ENCODE results near the gene CASP6. TPM values are rescaled to one million over a fixed set of nuclear protein-coding genes. Genes with fewer than 3 reads are reported as not detected.

Gene CASP6
- polyA plus RNA-seq, 4 donors, result 65.1 to 133 (median 98.9) TPM

DNA sequence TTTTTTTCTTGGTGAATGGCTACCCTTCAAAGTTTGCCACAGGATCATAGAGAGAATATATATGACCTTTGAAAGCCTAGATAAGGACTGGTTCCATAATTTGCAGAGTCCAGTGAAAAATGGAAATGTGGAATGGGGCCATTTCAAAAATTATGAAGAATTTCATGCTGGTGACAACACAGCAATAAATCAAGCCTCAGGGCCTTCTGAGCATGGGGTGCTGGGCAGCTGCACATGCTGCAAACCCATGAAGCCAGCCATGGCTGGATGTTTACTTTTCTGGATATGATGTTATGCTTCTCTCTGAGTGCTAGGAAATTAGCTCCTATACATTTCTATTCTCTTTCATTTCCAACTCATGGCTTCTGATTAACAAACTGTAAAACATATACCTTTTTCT, 42.6 kb upstream of the CASP6 start:
- no peaks in the 10 kb centered on the region for H3K9me3 ChIP-seq (ENCODE audit: control insufficient read depth in 2 of 2, insufficient read depth in 1 of 2, low read depth in 1 of 2, low read length in 1 of 2)
- no peak overlapping the region for H3K4me3 ChIP-seq (ENCODE audit: low read depth in 1 of 3, low read length in 3 of 3)
- no peak for DNase-seq
- FAIRE-seq, result no peak
- H3K36me3 ChIP-seq (ENCODE audit: control insufficient read depth in 3 of 3, insufficient read depth in 2 of 3, low read depth in 1 of 3, low read length in 3 of 3), result peaks cover 0 to 4% (median 2%) of the 10 kb centered on the region in 3 donors
- H3K27ac ChIP-seq (ENCODE audit: low read depth in 1 of 3, low read length in 2 of 3), result no peak overlapping the region
- H3K27me3 ChIP-seq (ENCODE audit: control insufficient read depth in 3 of 3, insufficient read depth in 3 of 3, low read length in 3 of 3), result no peaks in the 10 kb centered on the region
- H3K4me1 ChIP-seq (ENCODE audit: control insufficient read depth in 3 of 3, insufficient read depth in 2 of 3, low read depth in 1 of 3, low read length in 2 of 3), result no peaks in the 10 kb centered on the region

DNA sequence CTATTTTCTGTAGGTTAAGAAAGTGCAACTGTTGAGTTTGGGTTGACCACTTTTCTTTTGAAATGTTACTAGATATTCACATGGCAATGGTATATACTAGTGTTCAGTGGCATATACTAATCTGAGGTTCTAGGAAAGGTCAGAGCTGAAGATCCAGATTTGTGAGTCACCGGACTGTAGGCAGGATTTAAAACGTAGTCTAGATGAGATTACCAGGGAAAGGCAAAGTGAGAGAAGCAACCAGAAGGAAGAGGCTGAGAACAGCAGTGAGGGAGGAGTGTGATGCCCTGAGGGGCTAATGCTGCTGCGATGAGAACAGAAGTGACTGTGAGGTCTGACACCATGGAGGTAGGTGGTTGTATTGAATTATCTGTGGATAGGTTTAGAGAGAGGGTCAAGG, 36.3 kb upstream of the CASP6 start:
- WGBS, 3 donors, result 85 to 87% (median 87%) methylated on average over 3 of the region's 3 CpGs
- Histone ChIP-seq H3K9me3 (ENCODE audit: control insufficient read depth in 2 of 2, insufficient read depth in 1 of 2, low read depth in 1 of 2, low read length in 1 of 2) (no peaks in the 10 kb centered on the region), H3K4me1 (ENCODE audit: control insufficient read depth in 3 of 3, insufficient read depth in 2 of 3, low read depth in 1 of 3, low read length in 2 of 3) (peaks cover 0 to 22% (median 4%) of the 10 kb centered on the region in 3 donors), H3K27ac (ENCODE audit: low read depth in 1 of 3, low read length in 2 of 3) (no peak overlapping the region), H3K4me3 (ENCODE audit: low read depth in 1 of 3, low read length in 3 of 3) (no peak overlapping the region), H3K27me3 (ENCODE audit: control insufficient read depth in 3 of 3, insufficient read depth in 3 of 3, low read length in 3 of 3) (no peaks in the 10 kb centered on the region), H3K36me3 (ENCODE audit: control insufficient read depth in 3 of 3, insufficient read depth in 2 of 3, low read depth in 1 of 3, low read length in 3 of 3) (peaks cover 0 to 9% (median 0%) of the 10 kb centered on the region in 3 donors)
- FAIRE-seq (no peak), DNase-seq (no peak)

DNA sequence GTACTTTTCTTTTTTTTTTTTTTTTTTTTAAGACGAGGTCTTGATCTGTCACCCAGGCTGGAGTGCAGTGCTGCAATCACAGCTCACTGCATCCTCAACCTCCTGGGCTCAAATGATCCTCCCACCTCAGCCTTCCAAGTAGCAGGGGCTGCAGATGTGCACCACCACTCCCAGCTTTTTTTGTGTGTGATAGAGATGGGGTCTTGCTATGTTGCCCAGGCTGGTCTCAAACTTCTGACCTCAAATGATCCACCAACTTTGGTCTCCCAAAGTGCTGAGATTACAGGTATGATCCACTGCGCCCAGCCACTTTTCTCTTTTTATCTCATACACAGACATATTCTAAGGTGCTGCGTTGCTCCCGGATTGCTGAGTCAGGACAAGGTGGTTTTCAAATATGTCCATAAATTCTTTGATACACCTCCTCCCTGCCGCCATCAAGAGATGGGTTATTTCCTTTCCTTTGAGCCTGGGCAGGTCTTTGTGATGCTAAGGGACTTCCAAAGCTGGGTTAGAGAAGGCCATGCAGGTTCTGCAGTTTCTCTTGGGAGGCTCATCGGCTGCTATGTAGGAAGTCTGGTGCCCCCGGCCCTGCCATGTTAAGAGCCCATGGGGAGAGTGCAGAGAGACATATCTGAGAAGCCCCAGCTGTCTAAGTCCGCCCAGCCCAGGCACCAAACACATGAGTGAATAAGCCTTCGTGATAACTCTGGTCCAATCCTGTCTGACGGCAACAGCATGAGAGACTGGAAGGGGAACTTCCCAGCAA, 35.0 kb upstream of the CASP6 start:
- Histone ChIP-seq H3K9me3 (ENCODE audit: control insufficient read depth in 2 of 2, insufficient read depth in 1 of 2, low read depth in 1 of 2, low read length in 1 of 2) (no peaks in the 10 kb centered on the region), H3K4me3 (ENCODE audit: low read depth in 1 of 3, low read length in 3 of 3) (no peak overlapping the region), H3K36me3 (ENCODE audit: control insufficient read depth in 3 of 3, insufficient read depth in 2 of 3, low read depth in 1 of 3, low read length in 3 of 3) (peaks cover 0 to 6% (median 0%) of the 10 kb centered on the region in 3 donors), H3K27ac (ENCODE audit: low read depth in 1 of 3, low read length in 2 of 3) (no peak overlapping the region), H3K27me3 (ENCODE audit: control insufficient read depth in 3 of 3, insufficient read depth in 3 of 3, low read length in 3 of 3) (no peaks in the 10 kb centered on the region), H3K4me1 (ENCODE audit: control insufficient read depth in 3 of 3, insufficient read depth in 2 of 3, low read depth in 1 of 3, low read length in 2 of 3) (peaks cover 0 to 28% (median 4%) of the 10 kb centered on the region in 3 donors)
- FAIRE-seq, result no peak
- no peak for DNase-seq
- WGBS, 3 donors, result 87 to 95% (median 93%) methylated on average over 10 of the region's 10 CpGs

DNA sequence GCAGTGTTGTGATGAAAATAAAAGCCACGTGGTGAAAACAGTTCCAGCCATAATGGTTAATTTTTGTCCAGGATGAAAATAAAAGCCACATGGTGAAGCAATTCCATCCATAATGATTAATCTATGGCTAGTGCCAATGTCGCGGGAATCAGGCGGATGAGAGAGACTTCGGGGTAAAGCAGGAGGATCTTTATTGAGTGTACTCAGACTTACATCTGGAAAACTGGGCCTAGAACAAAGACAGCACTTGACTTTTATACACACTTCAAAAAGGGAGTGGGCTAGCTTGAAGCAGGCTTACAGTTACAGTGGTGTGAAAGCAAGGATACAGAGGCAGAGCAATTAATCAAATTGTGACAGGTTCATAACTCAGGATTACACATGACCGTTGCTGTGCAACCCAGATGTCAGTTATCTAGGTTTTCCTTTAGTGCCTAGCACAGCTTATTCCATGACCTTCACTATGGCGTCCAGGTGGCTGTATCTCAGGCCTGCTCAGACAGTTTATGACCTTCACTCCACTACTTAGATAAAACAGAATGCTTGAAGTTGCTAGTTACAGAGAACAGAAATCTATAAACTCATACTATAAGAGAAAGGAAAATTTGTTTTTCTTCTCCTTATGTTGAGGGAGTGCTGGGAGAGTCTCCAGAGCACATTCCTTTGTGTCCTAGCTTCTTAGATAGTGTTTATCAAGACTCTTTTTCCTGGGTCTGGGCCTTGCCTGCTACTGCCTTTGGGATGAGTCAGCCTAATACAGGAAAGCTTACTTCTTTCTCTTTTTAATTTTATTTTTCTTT, 32.5 kb upstream of the CASP6 start:
- H3K36me3 ChIP-seq (ENCODE audit: control insufficient read depth in 3 of 3, insufficient read depth in 2 of 3, low read depth in 1 of 3, low read length in 3 of 3), result peaks cover 0 to 6% (median 0%) of the 10 kb centered on the region in 3 donors
- H3K27ac ChIP-seq (ENCODE audit: low read depth in 1 of 3, low read length in 2 of 3), result peak overlapping the region; percentile 67 to 92 (median 71)
- no peaks in the 10 kb centered on the region for H3K9me3 ChIP-seq (ENCODE audit: control insufficient read depth in 2 of 2, insufficient read depth in 1 of 2, low read depth in 1 of 2, low read length in 1 of 2)
- H3K27me3 ChIP-seq (ENCODE audit: control insufficient read depth in 3 of 3, insufficient read depth in 3 of 3, low read length in 3 of 3), result no peaks in the 10 kb centered on the region
- 19 to 61% (median 32%) methylated on average over 7 of the region's 7 CpGs for WGBS, 3 donors
- peaks cover 0 to 34% (median 4%) of the 10 kb centered on the region in 3 donors for H3K4me1 ChIP-seq (ENCODE audit: control insufficient read depth in 3 of 3, insufficient read depth in 2 of 3, low read depth in 1 of 3, low read length in 2 of 3)
- FAIRE-seq (peak; percentile 79), DNase-seq (peak; percentile 86 to 95)
- peak overlapping the region in 2 of 3 donors; percentile 6 to 12 for H3K4me3 ChIP-seq (ENCODE audit: low read depth in 1 of 3, low read length in 3 of 3)

DNA sequence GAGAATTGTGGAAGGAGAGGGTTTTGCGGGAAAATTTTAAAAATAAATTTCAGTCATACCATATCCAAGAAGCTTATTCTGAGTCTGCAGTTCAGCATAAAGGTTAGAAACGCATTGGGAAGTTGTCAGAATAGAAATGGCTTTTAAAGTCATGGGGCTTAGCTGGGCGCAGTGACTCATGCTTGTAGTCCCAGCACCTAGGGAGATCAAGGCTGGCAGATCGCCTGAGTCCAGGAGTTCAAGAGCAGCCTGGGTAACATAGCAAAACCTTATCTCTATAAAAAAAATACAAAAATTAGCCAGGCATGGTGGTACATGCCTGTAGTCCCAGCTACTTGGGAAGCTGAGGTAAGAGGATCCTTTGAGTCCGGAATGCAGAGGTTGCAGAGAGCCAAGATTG, 30.5 kb upstream of the CASP6 start:
- Histone ChIP-seq H3K36me3 (ENCODE audit: control insufficient read depth in 3 of 3, insufficient read depth in 2 of 3, low read depth in 1 of 3, low read length in 3 of 3) (peaks cover 0 to 4% (median 0%) of the 10 kb centered on the region in 3 donors), H3K27ac (ENCODE audit: low read depth in 1 of 3, low read length in 2 of 3) (no peak overlapping the region), H3K4me1 (ENCODE audit: control insufficient read depth in 3 of 3, insufficient read depth in 2 of 3, low read depth in 1 of 3, low read length in 2 of 3) (peaks cover 0 to 34% (median 4%) of the 10 kb centered on the region in 3 donors), H3K9me3 (ENCODE audit: control insufficient read depth in 2 of 2, insufficient read depth in 1 of 2, low read depth in 1 of 2, low read length in 1 of 2) (no peaks in the 10 kb centered on the region), H3K4me3 (ENCODE audit: low read depth in 1 of 3, low read length in 3 of 3) (no peak overlapping the region), H3K27me3 (ENCODE audit: control insufficient read depth in 3 of 3, insufficient read depth in 3 of 3, low read length in 3 of 3) (no peaks in the 10 kb centered on the region)
- peak in 1 of 2 donors; percentile 40 for DNase-seq
- FAIRE-seq, result no peak
- WGBS, 3 donors, result 73 to 87% (median 83%) methylated on average over 5 of the region's 5 CpGs

DNA sequence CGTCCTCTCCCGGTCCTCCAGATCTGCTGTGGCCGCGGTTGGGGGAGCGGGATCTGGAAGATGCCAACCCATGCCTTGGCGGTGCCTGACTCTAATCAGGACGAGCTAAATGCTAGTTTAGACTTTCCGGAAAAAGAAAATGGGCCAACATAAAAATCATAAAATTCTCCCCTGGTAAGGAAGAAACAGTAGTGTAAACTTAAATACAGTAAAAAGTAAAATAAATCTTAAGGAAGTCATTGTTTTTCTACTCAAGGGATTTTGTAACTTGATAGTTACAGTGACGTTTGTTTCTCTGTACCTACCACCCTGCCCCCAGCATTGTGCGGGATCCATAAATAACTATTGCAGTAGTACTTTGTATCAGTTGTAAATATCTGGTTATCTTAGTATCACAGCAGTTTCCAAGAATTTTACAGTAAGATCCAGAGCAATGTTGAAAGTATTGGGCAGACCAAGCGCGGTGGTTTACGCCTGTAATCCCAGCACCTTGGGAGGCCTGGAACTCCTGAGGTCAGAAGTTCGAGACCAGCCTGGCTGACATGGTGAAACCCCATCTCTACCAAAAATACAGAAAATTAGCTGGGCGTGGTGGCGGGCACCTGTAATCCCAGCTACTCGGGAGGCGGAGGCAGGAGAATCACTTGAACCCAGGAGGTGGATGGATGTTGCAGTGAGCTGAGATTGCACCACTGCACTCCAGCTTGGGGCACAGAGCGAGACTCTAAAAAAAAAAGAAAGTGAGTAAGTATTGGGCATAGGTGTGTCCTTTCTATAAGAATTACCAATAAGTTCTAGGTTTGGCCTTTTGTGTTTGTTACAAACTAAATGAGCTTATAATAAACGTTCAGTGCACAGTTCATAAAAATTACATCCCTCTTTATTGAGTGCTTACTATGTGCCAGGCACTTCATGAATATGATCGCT, 27.6 kb upstream of the CASP6 start:
- peaks cover 0 to 18% (median 4%) of the 10 kb centered on the region in 3 donors for H3K4me1 ChIP-seq (ENCODE audit: control insufficient read depth in 3 of 3, insufficient read depth in 2 of 3, low read depth in 1 of 3, low read length in 2 of 3)
- peak overlapping the region; percentile 91 to 99 (median 93) for H3K27ac ChIP-seq (ENCODE audit: low read depth in 1 of 3, low read length in 2 of 3)
- no peaks in the 10 kb centered on the region for H3K36me3 ChIP-seq (ENCODE audit: control insufficient read depth in 3 of 3, insufficient read depth in 2 of 3, low read depth in 1 of 3, low read length in 3 of 3)
- H3K4me3 ChIP-seq (ENCODE audit: low read depth in 1 of 3, low read length in 3 of 3), result peak overlapping the region; percentile 57 to 84 (median 79)
- WGBS, 3 donors, result 40 to 50% (median 48%) methylated on average over 20 to 21 of the region's 21 CpGs
- DNase-seq, result no peak
- no peaks in the 10 kb centered on the region for H3K9me3 ChIP-seq (ENCODE audit: control insufficient read depth in 2 of 2, insufficient read depth in 1 of 2, low read depth in 1 of 2, low read length in 1 of 2)
- no peaks in the 10 kb centered on the region for H3K27me3 ChIP-seq (ENCODE audit: control insufficient read depth in 3 of 3, insufficient read depth in 3 of 3, low read length in 3 of 3)
- FAIRE-seq, result no peak

DNA sequence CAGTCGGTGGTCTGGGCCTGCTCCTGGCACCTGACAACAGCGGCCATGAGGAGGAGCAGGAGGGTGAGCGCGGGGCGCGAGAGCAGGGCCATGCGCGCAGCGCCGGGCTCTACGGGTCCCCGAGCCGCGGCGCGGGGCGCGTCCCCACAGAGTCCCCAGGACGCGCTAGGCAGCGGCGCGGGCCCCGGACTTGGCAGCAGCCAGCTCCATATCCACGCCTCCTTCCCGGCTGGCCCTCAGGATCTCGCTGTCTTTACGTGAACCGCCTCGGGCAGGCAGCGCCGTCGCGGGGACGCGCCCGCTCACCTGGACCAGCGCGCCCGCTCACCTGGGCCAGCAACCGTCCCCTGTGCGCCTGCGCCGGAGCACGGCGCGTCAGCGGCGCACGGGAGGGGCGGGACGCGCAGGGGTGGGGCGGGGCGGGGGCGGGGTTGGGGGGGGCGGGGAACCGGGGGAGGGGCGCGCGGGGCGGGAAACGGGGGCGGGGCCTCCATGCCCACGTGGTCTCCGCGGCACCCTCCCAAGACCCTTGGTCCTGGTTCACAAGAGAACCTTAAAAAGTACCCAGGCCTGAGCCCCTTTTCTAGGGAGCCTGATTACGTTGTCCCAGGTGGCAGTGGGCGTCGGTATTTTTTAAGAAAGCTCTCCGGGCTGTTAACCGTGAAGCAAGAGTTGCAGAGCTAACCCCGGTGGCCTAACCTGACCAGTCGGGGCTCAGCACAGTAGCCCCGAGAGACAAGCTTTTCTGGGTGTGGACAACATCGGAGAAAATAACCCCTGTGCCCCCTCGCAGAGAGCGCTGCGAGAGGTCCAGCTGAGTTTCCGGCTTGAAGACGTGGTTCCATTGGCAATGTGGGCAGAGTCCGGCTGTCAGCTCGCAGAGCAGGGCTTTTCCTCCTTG, 26.7 kb upstream of the CASP6 start, which contains the start of gene PLA2G12A:
TSS of gene PLA2G12A (minus strand) at position 353 of the 901 bp plus-strand sequence. CDS start at position 92, 261 bp downstream.
- Histone ChIP-seq H3K27me3 (ENCODE audit: control insufficient read depth in 3 of 3, insufficient read depth in 3 of 3, low read length in 3 of 3) (no peaks in the 10 kb centered on the region), H3K4me1 (ENCODE audit: control insufficient read depth in 3 of 3, insufficient read depth in 2 of 3, low read depth in 1 of 3, low read length in 2 of 3) (peaks cover 0 to 16% (median 3%) of the 10 kb centered on the region in 3 donors), H3K36me3 (ENCODE audit: control insufficient read depth in 3 of 3, insufficient read depth in 2 of 3, low read depth in 1 of 3, low read length in 3 of 3) (no peaks in the 10 kb centered on the region), H3K27ac (ENCODE audit: low read depth in 1 of 3, low read length in 2 of 3) (peak within 1 kb of the TSS; percentile 93 to 99 (median 97)), H3K9me3 (ENCODE audit: control insufficient read depth in 2 of 2, insufficient read depth in 1 of 2, low read depth in 1 of 2, low read length in 1 of 2) (no peaks in the 10 kb centered on the region), H3K4me3 (ENCODE audit: low read depth in 1 of 3, low read length in 3 of 3) (peak within 1 kb of the TSS; percentile 59 to 84 (median 79))
- WGBS, 3 donors, result 0 to 1% (median 0%) methylated on average over 60 to 83 of the region's 83 CpGs
- DNase-seq (peak; percentile 93 to 95), FAIRE-seq (no peak)
